Esophagus squamous epithelium (tissue), 4 donors: Measurements from ENCODE around the gene CDCA8.

Source experiments
- CTCF ChIP-seq, 6 experiments: fragments of 450-650 bp in 4 of 6; fragments of 200-600 bp in 2 of 6; sonication (generic) in 2 of 6; IDR thresholded peaks; one replicate each; pipeline ENCODE4 v1.5.1; 2016 to 2019; ENCODE audit warnings: antibody characterized with exemption in 6 of 6, mild to moderate bottlenecking in 4 of 6, moderate library complexity in 4 of 6
- POLR2A ChIP-seq, 4 donors: fragments of 450-650 bp; IDR thresholded peaks; one replicate each; pipeline ENCODE4 v1.6.1; 2017; ENCODE audit warnings: antibody characterized with exemption in 4 of 4, mild to moderate bottlenecking in 4 of 4, moderate library complexity in 3 of 4

GRCh38 chr1:37739222-37739621 lies 46.9 kb downstream of the CDCA8 start:
- TF ChIP-seq CTCF (IDR thresholded peaks at IDR 0.05) (no peak), POLR2A (IDR thresholded peaks at IDR 0.05) (no peak)
